Fibroblast of the aortic adventitia (primary cell): Measurements from ENCODE around the gene CDH23. TPM values are rescaled to one million over a fixed set of nuclear protein-coding genes. Genes with fewer than 3 reads are reported as not detected.

ENCODE experiments used
- DNase-seq: peaks from one replicate; pipeline ENCODE4 v3.0.0-alpha.2; 2010; ENCODE audit warnings: low read depth
- H3K4me3 ChIP-seq: 2 replicates; pipeline ENCODE4 v1.5.1; 2011; ENCODE audit warnings: low read depth, mild to moderate bottlenecking, control low read depth, low read length, moderate library complexity
- total RNA-seq: library from RNA; depleted of rRNA; stranded (reverse); fragments of >200 nt; gene quantifications from 2 replicates; pipeline ENCODE4 v1.2.3, GENCODE V29; 2012; ENCODE audit warnings: low replicate concordance
- TF ChIP-seq, protein P1 (sequence below): IDR thresholded peaks from 2 replicates; pipeline ENCODE4 v1.5.1; 2011; ENCODE audit warnings: mild to moderate bottlenecking, low read length, control low read depth, inconsistent platforms; ENCODE audit not compliant: insufficient read depth

CDH23 gene
- total RNA-seq, 1 donor: 0.27 TPM

DNA sequence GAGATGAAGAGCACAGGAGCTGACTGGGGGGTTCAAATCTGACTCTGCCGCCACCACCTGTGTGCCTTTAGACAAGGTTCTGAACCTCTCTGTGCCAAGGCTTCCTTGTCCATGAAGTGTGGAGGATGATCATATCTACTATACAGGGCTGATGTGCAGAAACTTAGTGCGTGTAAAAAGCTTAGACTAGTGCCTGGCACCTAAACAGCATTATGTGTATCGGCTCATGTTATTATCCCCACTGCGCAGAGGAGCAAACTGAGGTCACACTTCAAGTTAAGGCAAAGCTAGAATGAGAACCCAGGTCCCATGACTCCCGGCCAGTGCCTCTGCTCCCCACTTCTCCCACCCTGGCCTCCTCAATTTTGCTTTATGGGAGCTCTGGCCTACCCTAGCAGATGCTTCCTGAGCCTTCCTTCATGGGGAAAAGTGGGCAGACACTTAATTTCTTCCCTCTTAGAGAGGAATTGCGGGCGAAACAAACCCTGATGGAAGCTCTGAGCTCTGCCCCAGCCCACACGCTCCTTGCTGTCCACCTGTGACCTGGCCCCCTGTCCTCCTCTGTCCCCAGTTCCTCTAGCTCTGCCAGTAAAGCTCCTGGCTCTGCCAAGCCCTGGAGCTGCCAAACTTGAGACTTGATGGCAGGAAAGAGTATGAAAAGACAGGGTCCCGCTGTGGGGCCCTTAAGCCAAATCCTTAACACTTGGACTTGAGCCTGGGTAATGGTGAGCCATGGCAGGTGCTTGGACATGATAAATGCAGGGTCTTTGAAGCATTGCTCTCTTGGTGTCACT, 71.0 kb downstream of the CDH23 start:
- H3K4me3 ChIP-seq: no peak overlapping the region
- DNase-seq: no peak
- TF ChIP-seq, protein P1, sequence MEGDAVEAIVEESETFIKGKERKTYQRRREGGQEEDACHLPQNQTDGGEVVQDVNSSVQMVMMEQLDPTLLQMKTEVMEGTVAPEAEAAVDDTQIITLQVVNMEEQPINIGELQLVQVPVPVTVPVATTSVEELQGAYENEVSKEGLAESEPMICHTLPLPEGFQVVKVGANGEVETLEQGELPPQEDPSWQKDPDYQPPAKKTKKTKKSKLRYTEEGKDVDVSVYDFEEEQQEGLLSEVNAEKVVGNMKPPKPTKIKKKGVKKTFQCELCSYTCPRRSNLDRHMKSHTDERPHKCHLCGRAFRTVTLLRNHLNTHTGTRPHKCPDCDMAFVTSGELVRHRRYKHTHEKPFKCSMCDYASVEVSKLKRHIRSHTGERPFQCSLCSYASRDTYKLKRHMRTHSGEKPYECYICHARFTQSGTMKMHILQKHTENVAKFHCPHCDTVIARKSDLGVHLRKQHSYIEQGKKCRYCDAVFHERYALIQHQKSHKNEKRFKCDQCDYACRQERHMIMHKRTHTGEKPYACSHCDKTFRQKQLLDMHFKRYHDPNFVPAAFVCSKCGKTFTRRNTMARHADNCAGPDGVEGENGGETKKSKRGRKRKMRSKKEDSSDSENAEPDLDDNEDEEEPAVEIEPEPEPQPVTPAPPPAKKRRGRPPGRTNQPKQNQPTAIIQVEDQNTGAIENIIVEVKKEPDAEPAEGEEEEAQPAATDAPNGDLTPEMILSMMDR: no peak

DNA sequence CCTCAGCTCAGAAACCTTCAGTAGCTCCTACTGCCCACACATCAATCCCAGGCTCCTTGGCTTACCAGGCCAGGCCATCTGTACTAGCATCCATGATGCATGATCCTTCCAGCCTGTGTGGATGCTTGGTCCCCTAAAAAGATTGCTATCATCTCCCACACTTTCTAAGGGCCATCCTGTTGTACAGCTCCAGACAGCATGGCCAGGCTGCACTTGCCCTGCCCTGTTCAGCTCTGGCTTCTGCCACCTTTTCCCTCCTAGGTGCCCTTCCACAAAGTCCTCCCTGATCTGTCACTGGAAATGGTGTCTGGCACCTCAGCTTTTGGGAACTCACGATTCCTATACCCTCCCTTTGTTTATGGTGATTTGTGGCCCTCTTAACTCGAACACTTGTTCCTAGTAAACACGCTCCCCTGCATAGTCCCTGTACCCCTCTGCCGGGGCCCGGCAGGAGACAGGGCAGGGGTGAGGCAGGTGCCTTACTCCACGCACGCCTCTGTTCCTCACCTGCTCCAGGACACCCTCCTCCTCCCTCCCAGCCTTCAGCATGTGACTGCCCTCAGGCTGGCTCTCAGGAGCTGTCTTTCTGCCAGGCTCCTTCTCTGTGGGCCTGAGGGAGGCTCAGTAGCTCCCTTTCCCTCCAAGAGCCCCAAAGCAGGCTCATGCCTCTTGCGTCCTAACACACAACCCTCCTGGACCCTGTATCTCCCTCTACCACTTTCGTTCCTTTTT, 71.8 kb downstream of the CDH23 start:
- no peak overlapping the region for H3K4me3 ChIP-seq
- DNase-seq: no peak
- TF ChIP-seq, protein P1: no peak

DNA sequence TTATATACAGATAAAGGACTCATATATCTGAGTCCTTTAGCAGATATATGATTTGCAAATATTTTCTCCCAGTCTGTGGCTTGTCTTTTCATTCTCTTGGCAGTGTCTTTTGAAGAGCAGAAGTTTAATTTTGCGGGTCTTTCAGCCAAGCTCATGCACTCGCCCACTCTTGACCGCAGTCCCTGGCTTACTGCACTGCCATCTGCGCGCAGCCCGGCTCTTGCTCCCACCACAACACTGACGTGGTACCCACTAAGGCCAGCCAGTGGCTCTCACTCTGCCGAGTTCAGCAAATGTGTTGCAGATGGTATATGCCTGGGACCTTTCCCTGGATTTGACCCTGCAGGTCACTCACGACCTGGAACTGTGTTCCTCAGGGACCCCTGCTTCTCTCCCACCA, 74.3 kb downstream of the CDH23 start:
- H3K4me3 ChIP-seq: no peak overlapping the region
- TF ChIP-seq, protein P1: no peak
- no peak for DNase-seq

DNA sequence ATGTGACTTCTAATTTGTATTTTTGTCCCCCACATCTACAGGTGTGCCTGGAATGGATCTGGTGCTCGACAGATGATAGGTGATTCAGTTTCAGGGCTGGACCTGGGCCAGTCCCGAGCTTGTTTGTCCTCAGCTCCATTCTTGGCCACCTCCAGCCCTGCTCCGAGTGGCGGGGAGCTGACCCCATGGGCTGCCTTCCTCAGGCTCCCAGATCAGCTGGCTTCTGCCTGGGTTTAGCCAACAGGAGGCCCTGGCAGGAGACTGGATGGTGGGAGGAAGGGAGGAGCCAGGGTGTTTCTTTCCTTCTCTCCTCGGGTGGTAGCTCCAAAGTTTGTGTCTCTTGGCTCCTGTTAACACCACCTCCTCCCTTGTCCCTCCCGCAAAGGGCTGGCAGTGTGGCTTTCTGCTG, 75.2 kb downstream of the CDH23 start:
- H3K4me3 ChIP-seq: no peak overlapping the region
- DNase-seq: no peak
- TF ChIP-seq, protein P1: no peak

DNA sequence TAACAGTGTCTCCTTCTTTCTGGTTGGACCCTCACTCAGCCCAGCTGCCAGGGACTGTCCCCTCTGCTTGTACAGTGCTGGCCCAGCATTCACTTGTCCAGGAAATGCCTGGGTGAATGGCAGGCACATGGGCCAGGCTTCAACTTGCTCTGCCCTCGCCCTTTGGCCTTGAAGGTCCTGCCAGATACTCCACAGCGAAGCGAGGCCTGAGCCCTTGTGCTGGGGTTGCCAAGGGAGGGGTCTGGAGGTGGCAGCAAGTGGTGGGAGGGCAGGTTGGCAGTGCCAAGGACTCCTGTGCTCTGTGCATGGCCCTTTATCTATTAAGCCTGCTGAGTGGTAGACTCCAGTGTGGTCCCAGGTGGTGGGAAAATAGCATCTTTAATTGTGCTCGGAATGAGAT, 75.7 kb downstream of the CDH23 start:
- TF ChIP-seq, protein P1: no peak
- no peak for DNase-seq
- H3K4me3 ChIP-seq: no peak overlapping the region

DNA sequence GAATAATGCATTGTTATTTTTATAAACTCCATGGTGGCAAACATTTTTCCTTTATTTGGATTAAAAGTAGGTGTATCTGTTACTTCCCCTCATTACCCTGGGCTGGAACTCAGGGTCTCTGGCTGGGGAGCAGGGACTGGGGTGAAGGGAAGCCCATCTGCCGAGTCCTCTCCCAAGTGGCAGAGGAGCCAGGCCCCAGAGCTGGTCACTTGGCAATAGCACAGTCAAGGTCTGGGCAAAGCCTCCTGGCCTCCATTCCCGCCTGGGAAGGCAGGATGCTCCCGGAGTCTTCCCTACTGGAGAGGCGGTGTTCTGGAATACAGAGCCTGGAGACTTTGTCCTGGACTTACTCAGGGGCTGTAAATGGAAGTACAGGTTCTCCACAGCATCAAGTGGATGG, 76.2 kb downstream of the CDH23 start:
- H3K4me3 ChIP-seq: no peak overlapping the region
- TF ChIP-seq, protein P1: no peak
- no peak for DNase-seq
